Stimulated activated memory B cell treated with anti-CD40 and anti-IgM and Interleukin-4, amounts not matched to agents 10 μg/mL and 1 μg/mL and 100 μg/mL, for 72 hours (primary cell): ENCODE data around the gene MAP2K1.
A peak's percentile ranks its signal among the peaks of the same experiment; 100 is the strongest.

Source experiments
- ATAC-seq: fragments of 150-1000 bp; cut with Tn5 transposase; 2 replicates; pipeline ENCODE4 v1.10.0; 2021
- H3K27ac Mint-ChIP-seq: one replicate; pipeline ENCODE4 v1.8.0; 2022; ENCODE audit warnings: mild to moderate bottlenecking, mixed read lengths
- H3K27me3 Mint-ChIP-seq: one replicate; pipeline ENCODE4 v1.8.0; 2022; ENCODE audit warnings: mixed read lengths
- H3K36me3 Mint-ChIP-seq: one replicate; pipeline ENCODE4 v1.8.0; 2022; ENCODE audit warnings: mixed read lengths
- H3K4me1 Mint-ChIP-seq: one replicate; pipeline ENCODE4 v1.8.0; 2022; ENCODE audit warnings: mixed read lengths
- H3K4me3 Mint-ChIP-seq: one replicate; pipeline ENCODE4 v1.8.0; 2022; ENCODE audit warnings: mild to moderate bottlenecking, moderate library complexity, mixed read lengths
- H3K9me3 Mint-ChIP-seq: one replicate; pipeline ENCODE4 v1.8.0; 2022; ENCODE audit warnings: mixed read lengths

The MAP2K1 gene

DNA sequence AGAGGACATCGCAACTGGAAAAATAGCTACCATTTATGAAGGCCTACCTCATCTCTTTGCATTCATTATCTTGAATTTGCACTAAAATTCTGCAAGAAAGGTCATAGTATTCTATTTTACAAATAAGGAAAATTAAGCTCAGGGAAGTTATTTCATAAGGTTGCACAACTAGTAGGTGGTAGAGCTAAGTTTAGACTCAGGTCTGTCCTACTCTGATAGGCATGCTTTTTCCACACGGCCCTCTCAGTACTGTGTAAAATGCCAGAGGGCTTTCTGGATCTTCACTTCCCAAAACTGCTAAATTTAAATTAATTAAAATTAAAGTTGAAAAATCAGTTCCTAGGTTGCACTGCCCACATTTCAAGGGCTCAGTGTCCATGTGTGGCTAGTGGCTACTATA is 18.3 kb downstream of the MAP2K1 start:
- Mint-ChIP-seq H3K4me3 (peak overlapping the region; percentile 69), H3K27ac (no peak overlapping the region)

DNA sequence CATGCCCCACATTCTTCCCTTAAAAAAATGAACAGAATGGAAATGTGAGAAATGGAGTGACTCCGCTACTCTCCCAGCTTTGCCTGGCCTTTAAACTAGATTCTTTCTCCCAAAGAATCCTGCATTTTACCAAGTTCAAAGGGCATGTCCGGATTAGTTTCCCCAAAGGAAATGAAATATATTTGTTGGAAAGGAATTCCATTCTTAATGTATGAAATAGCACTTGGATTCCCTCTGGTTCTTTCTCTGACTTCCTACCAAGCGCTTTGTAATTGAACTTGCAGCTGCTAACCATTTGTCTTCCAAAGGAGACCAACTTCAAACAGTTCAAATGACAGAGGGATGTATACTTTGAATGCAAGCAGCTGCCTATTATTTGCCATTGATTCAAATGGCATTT is 18.9 kb downstream of the MAP2K1 start:
- no peak for ATAC-seq
- peaks cover 21% of the 10 kb centered on the region for H3K36me3 Mint-ChIP-seq
- H3K27ac Mint-ChIP-seq, result no peak overlapping the region
- no peaks in the 10 kb centered on the region for H3K27me3 Mint-ChIP-seq
- H3K4me1 Mint-ChIP-seq, result peaks cover 90% of the 10 kb centered on the region
- H3K4me3 Mint-ChIP-seq, result no peak overlapping the region
- H3K9me3 Mint-ChIP-seq, result no peaks in the 10 kb centered on the region

More for the DNA sequence above, 18.3 kb downstream of the MAP2K1 start:
- no peaks in the 10 kb centered on the region for H3K27me3 Mint-ChIP-seq
- no peaks in the 10 kb centered on the region for H3K9me3 Mint-ChIP-seq
- peaks cover 90% of the 10 kb centered on the region for H3K4me1 Mint-ChIP-seq
- ATAC-seq, result no peak
- peaks cover 23% of the 10 kb centered on the region for H3K36me3 Mint-ChIP-seq

DNA sequence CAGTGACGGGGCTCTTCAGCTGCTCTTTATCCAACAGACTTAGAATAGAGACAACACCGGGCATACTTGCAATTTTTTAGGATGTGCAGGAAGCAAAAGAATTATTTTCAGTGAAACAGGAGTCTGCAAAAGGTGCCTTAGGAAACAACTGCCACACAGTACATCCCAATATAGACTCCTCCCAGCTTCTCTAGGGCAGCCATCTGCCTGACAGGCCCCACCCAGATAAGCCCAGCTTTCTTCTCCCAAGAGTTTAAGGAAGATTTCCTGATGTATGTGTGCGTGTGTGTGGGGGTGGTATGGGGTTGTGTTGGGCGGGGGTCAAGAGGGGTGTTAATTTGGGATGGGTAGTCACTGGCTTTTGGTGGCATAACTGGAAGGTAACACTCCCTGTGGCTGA is 21.5 kb downstream of the MAP2K1 start:
- Mint-ChIP-seq H3K4me1 (peaks cover 78% of the 10 kb centered on the region), H3K27me3 (no peaks in the 10 kb centered on the region), H3K9me3 (no peaks in the 10 kb centered on the region), H3K36me3 (peaks cover 27% of the 10 kb centered on the region), H3K27ac (no peak overlapping the region), H3K4me3 (no peak overlapping the region)
- ATAC-seq, result no peak

DNA sequence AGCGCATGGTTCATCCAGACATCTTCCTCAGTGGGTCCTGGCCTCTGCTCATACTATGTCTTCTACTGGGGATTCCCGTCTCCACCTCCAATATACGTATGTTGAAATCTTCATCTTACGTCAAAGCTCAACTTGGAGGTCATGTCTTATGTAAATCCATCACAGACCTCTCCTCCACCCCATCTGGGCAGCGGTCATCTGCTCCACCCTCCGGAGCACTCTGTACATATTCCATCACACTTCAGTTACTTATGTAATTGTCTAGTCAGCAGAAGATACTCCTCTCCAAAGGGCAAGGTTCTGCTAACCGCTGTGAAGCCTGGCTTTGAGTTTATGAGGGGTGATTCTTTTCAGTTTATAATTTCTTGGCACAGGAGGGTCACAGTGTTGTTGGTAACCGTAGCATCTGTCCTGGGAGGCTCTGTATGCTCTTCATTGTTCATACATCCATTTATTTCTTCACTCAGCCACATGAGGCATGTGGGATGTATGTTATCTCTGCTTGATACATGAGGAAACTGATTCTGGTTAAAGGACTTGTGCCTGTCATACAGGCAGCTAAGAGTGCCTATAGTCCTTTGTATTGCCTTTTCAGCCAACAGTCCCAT is 22.1 kb downstream of the MAP2K1 start:
- H3K27me3 Mint-ChIP-seq, result no peaks in the 10 kb centered on the region
- no peaks in the 10 kb centered on the region for H3K9me3 Mint-ChIP-seq
- H3K4me3 Mint-ChIP-seq, result no peak overlapping the region
- peaks cover 76% of the 10 kb centered on the region for H3K4me1 Mint-ChIP-seq
- H3K27ac Mint-ChIP-seq, result no peak overlapping the region
- peaks cover 29% of the 10 kb centered on the region for H3K36me3 Mint-ChIP-seq
- no peak for ATAC-seq

DNA sequence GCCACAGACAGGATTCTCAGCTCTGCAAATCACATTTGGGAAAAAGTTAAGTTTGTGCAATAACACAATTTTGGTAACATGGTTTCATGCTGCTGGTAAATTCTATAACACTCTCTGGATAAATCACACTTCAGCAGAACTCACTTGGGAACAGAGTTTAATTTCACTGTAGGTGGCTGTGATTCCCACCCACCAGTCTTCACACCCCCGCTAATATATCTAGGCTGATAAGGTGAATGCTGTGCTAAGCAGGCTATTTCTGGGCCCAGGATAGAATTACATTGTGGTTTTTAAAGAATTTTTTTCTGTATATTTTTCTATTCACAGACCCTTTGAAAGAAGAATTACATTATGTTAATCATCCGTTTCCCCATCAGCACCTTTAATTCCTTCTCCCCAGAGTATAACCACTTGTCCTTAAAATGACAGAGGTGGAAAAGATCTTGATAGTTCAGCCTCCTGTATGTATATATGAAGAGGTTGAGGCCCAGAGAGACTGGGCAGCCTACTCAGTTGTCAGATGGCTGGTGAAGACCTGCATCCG is 22.9 kb downstream of the MAP2K1 start:
- no peak for ATAC-seq
- no peak overlapping the region for H3K27ac Mint-ChIP-seq
- peaks cover 71% of the 10 kb centered on the region for H3K4me1 Mint-ChIP-seq
- H3K27me3 Mint-ChIP-seq, result no peaks in the 10 kb centered on the region
- peaks cover 4% of the 10 kb centered on the region for H3K9me3 Mint-ChIP-seq
- no peak overlapping the region for H3K4me3 Mint-ChIP-seq
- H3K36me3 Mint-ChIP-seq, result peaks cover 38% of the 10 kb centered on the region

DNA sequence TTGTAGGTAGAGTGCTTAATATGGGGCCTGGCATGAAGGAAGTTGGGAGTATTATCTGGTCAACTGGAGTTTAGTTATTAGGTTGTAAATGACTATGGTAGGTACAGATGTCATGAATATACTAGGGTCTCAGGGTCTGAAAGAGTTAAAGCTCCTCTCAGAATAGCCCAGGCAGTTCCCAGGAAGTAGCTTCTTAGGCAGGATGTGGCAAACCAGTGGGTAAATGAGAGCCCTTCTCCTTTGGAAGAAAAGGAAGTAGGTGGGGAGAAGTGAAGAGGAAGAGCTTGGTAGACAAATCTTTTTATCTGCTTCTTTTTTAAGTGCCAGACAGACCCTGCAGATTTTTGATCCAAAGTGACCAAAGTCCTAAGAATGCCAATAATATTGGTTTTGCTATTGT is 24.5 kb downstream of the MAP2K1 start:
- Mint-ChIP-seq H3K4me3 (no peak overlapping the region), H3K36me3 (peaks cover 46% of the 10 kb centered on the region), H3K27ac (peak overlapping the region; percentile 25)

DNA sequence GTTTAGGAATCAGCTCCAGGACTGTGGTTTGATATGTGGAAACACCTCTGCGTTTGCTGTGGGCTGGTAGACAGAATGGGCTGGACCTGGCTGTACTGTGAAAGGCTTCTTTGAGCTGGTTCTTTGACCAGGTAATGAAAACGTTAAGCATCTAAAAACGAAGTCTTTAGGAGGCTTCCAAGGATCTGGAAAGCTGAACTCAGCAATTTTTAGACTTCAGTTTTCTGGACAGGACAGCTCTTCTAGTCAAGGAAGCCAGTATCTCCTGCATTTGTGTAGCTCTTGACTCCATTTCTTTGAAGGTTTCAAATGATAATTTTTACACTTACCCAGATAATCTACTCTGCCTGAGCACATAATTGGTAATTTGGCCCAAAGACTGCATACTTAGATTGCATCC is 25.5 kb downstream of the MAP2K1 start:
- no peak for ATAC-seq
- H3K27ac Mint-ChIP-seq, result no peak overlapping the region
- H3K4me3 Mint-ChIP-seq, result no peak overlapping the region
- peaks cover 42% of the 10 kb centered on the region for H3K36me3 Mint-ChIP-seq
- peaks cover 81% of the 10 kb centered on the region for H3K4me1 Mint-ChIP-seq
- peaks cover 7% of the 10 kb centered on the region for H3K9me3 Mint-ChIP-seq
- no peaks in the 10 kb centered on the region for H3K27me3 Mint-ChIP-seq

More for the DNA sequence above, 24.5 kb downstream of the MAP2K1 start:
- no peak for ATAC-seq
- Mint-ChIP-seq H3K9me3 (peaks cover 7% of the 10 kb centered on the region), H3K27me3 (no peaks in the 10 kb centered on the region), H3K4me1 (peaks cover 78% of the 10 kb centered on the region)

DNA sequence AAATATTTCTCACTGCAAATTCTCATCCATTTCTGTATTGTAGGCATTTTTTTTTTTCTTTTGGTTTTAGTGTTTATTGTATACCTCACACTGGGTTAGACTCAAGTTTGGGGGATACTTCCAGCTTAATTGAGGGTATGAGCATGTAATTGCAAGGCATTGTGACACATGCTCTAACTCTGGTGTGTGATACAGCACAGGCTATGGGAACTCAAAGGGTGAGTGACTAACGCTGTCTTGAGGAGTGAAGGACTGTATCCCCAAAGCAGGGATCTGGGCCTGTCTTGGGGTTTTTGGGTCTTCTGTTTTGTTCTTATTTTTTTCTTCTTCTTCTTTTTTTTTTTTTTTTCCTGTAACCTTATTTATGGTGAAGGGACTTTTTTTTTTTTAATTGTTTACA is 26.9 kb downstream of the MAP2K1 start:
- no peak overlapping the region for H3K4me3 Mint-ChIP-seq
- H3K27ac Mint-ChIP-seq, result no peak overlapping the region
- H3K9me3 Mint-ChIP-seq, result peaks cover 7% of the 10 kb centered on the region
- H3K4me1 Mint-ChIP-seq, result peaks cover 75% of the 10 kb centered on the region
- H3K36me3 Mint-ChIP-seq, result peaks cover 42% of the 10 kb centered on the region
- H3K27me3 Mint-ChIP-seq, result no peaks in the 10 kb centered on the region
- no peak for ATAC-seq

DNA sequence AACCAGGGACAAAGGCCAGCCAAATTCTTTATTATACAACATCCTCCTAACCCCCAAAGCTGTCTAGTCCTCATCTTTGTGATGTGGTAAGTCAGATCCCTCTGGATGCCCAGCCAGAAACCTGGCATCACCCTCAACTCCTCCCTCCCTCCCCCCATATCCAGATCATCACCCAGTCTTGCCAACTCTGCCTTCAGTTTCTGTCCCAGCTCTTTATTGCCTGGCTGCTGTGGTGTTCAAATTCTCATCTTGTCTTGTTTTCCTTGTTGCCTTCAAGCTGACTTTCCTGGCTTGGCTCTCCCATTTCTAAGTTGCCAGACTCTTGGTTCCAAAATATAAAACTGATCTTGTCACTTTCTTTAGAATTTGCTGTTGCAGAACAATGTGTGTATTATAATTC is 28.6 kb downstream of the MAP2K1 start:
- no peaks in the 10 kb centered on the region for H3K27me3 Mint-ChIP-seq
- no peak overlapping the region for H3K27ac Mint-ChIP-seq
- peaks cover 32% of the 10 kb centered on the region for H3K36me3 Mint-ChIP-seq
- peaks cover 7% of the 10 kb centered on the region for H3K9me3 Mint-ChIP-seq
- ATAC-seq, result no peak
- H3K4me3 Mint-ChIP-seq, result no peak overlapping the region
- peaks cover 66% of the 10 kb centered on the region for H3K4me1 Mint-ChIP-seq

DNA sequence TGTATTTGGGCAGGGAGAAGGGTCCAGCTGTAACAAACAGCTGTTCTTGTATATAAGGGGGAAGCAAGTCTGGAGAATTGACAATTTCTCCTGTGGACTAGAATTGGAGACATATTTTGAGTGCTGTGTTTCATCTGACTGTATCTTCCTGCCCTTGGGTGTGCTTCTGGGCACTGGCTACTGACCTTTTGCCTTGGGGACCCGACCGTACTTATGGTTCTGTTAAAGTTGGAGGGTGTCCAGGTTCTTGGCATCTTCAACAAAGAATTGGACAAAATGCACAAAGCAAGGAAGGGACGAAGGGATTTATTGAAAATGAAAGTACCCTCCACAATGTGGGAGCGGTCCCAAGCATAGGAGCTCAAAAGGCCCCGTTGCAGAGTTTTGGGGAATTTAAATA is 31.0 kb downstream of the MAP2K1 start:
- Mint-ChIP-seq H3K4me3 (no peak overlapping the region), H3K27ac (no peak overlapping the region), H3K36me3 (peaks cover 32% of the 10 kb centered on the region), H3K9me3 (peaks cover 7% of the 10 kb centered on the region), H3K4me1 (peaks cover 61% of the 10 kb centered on the region), H3K27me3 (no peaks in the 10 kb centered on the region)
- ATAC-seq, result no peak

DNA sequence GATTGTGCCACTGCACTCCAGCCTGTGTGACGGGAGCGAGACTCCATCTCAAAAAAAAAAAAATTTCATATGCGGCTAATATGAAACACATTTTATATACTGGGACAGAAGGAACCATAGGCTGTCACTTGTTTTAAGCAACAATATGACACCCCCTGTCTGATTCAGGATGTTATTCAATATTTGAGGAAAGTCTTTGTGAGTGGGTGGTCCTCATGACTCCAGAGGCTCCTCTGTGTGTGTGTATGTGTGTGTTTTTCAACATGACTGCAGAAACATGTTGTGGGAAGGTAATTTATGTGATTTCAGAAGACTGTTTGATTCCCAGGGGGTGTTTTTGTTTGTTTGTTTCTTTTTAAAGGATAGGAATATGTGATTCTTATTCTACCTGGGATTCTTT is 32.8 kb downstream of the MAP2K1 start:
- peaks cover 64% of the 10 kb centered on the region for H3K4me1 Mint-ChIP-seq
- no peak overlapping the region for H3K27ac Mint-ChIP-seq
- peaks cover 26% of the 10 kb centered on the region for H3K36me3 Mint-ChIP-seq
- H3K27me3 Mint-ChIP-seq, result no peaks in the 10 kb centered on the region
- peaks cover 3% of the 10 kb centered on the region for H3K9me3 Mint-ChIP-seq
- no peak for ATAC-seq
- no peak overlapping the region for H3K4me3 Mint-ChIP-seq

DNA sequence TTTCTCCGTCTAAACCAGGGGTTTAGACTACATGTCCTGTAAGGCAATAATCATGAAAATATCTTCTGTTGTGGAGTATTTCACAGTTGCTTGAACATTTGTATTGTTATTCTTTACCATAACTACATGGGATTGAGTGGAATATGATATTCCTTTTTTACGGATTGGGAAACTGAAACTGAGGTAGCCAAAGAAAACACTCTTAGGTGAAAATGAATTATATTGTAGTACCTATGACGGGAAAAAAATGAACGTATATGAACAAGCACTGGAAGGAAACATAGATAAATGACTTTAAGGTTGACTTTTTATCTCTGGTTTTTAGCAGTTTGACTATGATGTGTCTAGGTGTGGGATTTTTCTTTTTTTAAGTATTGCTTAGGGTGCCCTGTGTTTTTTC is 35.6 kb downstream of the MAP2K1 start:
- no peak for ATAC-seq
- Mint-ChIP-seq H3K9me3 (no peaks in the 10 kb centered on the region), H3K4me1 (peaks cover 52% of the 10 kb centered on the region), H3K27me3 (no peaks in the 10 kb centered on the region), H3K4me3 (no peak overlapping the region), H3K27ac (no peak overlapping the region), H3K36me3 (peaks cover 14% of the 10 kb centered on the region)

DNA sequence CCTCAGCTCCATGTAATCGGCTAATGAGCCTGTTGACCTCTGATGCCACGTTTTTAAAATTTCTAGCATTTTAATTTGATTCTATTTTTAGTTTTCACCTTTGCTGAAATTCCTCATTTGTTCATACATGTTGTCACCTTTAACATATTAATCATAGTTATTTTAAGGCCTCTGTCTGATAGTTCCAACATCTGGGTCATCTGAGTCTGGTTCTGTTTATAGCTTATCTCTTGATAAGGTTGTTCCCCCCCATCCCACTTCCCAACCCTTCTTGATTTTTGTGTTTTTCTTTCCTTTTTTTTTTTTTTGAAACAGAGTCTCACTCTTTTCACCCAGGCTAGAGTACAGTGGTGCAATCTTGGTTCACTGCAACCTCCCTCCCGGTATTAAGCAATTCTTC is 36.4 kb downstream of the MAP2K1 start:
- Mint-ChIP-seq H3K36me3 (peaks cover 14% of the 10 kb centered on the region), H3K27me3 (no peaks in the 10 kb centered on the region), H3K4me3 (no peak overlapping the region), H3K4me1 (peaks cover 46% of the 10 kb centered on the region), H3K27ac (no peak overlapping the region), H3K9me3 (no peaks in the 10 kb centered on the region)
- ATAC-seq, result no peak

DNA sequence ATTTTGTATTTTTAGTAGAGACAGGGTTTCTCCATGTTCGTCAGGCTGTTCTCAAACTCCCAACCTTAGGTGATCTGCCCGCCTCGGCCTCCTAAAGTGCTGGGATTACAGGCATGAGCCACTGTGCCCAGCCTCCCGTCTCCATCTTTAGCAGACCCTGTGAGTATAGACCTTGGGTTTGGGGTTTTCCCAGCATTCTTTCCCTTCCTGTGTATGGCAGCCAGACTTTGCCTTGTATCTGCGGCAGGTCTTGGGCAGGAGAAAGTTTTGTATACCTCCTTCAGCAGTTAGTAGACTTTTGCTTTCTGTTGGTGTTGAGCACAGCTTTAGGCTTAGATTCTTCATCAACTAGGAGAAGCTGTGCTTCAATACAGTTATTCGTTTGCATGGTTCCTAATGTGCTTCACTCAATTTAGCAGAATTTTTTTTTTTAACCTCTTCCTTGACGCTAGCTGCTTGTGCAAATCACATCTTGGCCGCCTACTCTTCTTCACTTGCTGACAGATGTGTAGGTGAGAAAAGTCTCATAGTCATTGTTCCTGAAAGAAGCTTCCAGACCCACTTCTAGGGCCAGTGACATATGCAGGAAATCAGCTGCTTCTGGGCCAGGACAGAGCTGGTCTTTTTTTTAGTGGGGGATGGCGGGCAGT is 38.4 kb downstream of the MAP2K1 start:
- no peak overlapping the region for H3K4me3 Mint-ChIP-seq
- no peaks in the 10 kb centered on the region for H3K27me3 Mint-ChIP-seq
- peaks cover 14% of the 10 kb centered on the region for H3K36me3 Mint-ChIP-seq
- no peaks in the 10 kb centered on the region for H3K9me3 Mint-ChIP-seq
- H3K27ac Mint-ChIP-seq, result peak overlapping the region; percentile 7
- ATAC-seq, result no peak
- peaks cover 53% of the 10 kb centered on the region for H3K4me1 Mint-ChIP-seq

DNA sequence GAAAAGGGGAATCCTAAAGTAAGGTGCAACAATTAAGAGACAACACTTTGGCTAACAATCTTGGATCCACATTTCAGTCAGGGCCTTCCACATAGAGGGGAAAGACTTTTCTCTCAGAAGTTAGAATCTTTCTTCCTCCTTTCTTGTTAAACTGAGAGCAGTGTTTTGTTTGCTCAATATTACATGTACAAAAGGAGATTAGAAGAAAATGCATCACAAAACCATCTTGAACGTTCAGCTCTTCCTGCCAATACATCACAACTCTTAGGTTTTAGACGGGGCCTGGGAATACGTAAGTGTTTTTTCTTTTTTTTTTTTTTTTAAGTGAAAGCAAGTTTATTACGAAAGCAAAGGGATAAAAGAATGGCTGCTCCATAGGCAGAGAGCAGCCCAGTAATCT is 39.1 kb downstream of the MAP2K1 start:
- peaks cover 61% of the 10 kb centered on the region for H3K4me1 Mint-ChIP-seq
- no peaks in the 10 kb centered on the region for H3K27me3 Mint-ChIP-seq
- H3K9me3 Mint-ChIP-seq, result no peaks in the 10 kb centered on the region
- peak overlapping the region; percentile 7 for H3K27ac Mint-ChIP-seq
- peaks cover 14% of the 10 kb centered on the region for H3K36me3 Mint-ChIP-seq
- no peak overlapping the region for H3K4me3 Mint-ChIP-seq
- ATAC-seq, result no peak

DNA sequence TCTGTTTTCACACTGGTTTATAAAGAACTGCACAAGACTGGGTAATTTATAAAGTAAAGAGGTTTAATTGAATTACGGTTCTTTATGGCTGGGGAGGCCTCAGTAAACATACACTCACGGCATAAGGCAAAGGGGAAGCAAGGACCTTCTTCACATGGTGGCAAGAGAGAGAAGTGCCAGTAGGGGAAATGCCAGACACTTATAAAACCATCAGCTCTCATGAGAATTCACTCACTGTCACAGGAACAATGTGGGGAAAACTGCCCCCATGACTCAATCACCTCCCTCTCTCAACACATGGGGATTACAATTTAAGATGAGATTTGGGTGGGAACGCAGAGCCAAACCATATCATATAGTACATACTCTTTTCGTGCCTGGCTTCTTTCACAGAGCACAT is 42.4 kb downstream of the MAP2K1 start:
- Mint-ChIP-seq H3K4me3 (peak overlapping the region; percentile 1), H3K4me1 (peaks cover 66% of the 10 kb centered on the region), H3K27me3 (no peaks in the 10 kb centered on the region), H3K9me3 (no peaks in the 10 kb centered on the region), H3K27ac (peak overlapping the region; percentile 81), H3K36me3 (no peaks in the 10 kb centered on the region)
- ATAC-seq, result peak; percentile 68
